GM19238 (cell line): ENCODE results near the gene IFIT3.
"Not testable (repeated sequence)": the region's sequence is repeated elsewhere in the genome, so short reads cannot be mapped to it uniquely, and the experiment has no call there.

Experiments
- DNase-seq: peaks from one replicate; pipeline ENCODE4 v3.0.0; 2011; ENCODE audit warnings: low spot score; ENCODE audit not compliant: insufficient read length

The IFIT3 gene, protein sequence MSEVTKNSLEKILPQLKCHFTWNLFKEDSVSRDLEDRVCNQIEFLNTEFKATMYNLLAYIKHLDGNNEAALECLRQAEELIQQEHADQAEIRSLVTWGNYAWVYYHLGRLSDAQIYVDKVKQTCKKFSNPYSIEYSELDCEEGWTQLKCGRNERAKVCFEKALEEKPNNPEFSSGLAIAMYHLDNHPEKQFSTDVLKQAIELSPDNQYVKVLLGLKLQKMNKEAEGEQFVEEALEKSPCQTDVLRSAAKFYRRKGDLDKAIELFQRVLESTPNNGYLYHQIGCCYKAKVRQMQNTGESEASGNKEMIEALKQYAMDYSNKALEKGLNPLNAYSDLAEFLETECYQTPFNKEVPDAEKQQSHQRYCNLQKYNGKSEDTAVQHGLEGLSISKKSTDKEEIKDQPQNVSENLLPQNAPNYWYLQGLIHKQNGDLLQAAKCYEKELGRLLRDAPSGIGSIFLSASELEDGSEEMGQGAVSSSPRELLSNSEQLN

DNA sequence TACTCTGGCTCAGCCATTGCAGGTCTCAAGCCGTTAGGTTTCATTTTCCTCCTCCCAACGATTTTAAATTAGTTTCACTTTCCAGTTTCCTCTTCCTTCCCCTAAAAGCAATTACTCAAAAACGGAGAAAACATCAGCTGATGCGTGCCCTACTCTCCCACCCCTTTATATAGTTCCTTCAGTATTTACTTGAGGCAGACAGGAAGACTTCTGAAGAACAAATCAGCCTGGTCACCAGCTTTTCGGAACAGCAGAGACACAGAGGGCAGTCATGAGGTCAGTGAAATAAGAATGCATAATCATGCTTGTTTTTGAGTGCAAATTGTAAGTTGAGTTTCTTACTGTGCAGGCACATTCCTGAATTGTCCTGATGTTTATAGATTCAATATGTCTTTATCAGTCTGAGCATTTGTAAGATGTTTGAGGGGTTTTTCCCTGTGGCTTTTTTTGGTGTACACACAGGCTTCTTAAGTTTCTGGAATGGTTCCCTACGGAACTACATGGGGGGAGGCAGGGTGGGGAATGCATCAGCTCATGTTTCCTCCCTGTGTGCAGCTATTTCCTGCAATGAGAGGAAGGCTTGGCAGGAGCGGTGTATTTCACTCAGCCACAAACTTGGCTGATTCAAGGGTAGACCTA is at the start of gene IFIT3:
IFIT3 (plus strand) TSS at position 195 of the 639 bp plus-strand sequence; CDS start at position 272, 77 bp downstream.
- DNase-seq: peak; percentile 21

- no peak for DNase-seq
These were observed 49.7 kb upstream of the IFIT3 start for GRCh38 chr10:89278034-89278535.

GRCh38 chr10:89278900-89279392 is 48.9 kb upstream of the IFIT3 start:
- DNase-seq: no peak

GRCh38 chr10:89279421-89279869 is 48.4 kb upstream of the IFIT3 start:
- no peak for DNase-seq

DNA sequence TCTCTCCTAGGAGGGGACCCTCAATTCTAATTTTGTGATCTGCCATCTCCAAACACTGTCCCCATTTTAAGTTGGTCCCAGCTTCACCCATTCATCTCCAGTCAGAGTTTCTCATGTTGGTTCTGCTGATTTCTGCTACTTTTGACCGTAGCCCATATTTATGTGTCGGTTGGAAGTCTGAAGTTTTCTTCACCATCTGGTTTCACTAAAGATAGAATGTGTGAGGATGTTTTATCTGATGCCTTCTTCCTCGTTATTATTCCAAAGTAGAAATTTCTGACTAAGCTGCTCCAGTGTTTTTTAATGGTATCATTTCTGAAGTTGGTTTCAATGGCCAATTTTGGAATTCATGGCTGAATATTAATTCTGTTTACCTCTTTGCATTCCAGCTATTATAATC is 47.3 kb upstream of the IFIT3 start:
- DNase-seq: no peak

- no peak for DNase-seq
These were observed 46.0 kb upstream of the IFIT3 start for GRCh38 chr10:89281606-89282395.

DNA sequence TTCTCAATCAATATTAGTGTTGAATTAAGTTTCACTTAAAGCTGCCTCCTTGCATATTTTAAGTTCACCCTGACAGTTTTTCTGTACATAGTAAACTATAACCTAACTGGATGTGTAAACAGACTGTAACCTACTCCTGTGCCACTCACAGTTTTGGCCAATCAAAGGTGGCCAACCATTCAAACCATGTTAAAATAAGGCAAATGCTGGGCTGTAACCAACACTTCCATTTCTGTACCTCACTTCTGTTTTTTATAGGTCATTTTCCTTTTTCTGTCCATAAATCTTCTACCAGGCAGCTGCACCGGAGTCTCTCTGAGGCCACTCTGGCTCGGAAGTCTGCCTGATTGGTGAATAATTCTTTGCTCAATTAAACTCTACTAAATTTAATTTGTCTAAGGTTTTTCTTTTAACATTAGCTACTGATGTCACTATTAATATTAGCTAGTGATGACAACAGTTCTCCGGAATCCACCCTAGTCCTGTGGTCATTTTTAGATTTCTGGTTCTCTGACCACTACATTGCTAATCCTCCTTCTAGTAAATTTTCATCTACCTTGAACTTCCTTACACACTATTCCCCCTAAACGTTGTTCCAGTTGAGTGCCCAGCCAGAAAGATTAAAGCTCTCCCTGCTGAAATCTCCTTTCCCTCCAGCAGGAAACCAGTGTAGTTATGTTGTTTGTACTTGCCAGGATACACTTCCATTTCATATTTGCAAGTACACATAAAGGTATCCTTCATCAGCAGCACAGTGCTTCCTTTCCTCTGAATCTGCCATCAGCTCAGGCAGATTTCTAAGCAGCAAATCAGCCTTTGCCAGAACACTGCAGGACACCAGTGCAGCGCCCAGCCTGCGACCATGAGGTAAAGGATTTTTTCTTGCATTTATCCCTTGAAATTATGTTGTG is 44.5 kb upstream of the IFIT3 start:
- no peak for DNase-seq

GRCh38 chr10:89283936-89284475 is 43.8 kb upstream of the IFIT3 start:
- DNase-seq: no peak

- DNase-seq: not testable (repeated sequence)
These were observed 43.1 kb upstream of the IFIT3 start for GRCh38 chr10:89284711-89285110.

GRCh38 chr10:89285303-89285702 is 42.5 kb upstream of the IFIT3 start:
- DNase-seq: not testable (repeated sequence)

DNA sequence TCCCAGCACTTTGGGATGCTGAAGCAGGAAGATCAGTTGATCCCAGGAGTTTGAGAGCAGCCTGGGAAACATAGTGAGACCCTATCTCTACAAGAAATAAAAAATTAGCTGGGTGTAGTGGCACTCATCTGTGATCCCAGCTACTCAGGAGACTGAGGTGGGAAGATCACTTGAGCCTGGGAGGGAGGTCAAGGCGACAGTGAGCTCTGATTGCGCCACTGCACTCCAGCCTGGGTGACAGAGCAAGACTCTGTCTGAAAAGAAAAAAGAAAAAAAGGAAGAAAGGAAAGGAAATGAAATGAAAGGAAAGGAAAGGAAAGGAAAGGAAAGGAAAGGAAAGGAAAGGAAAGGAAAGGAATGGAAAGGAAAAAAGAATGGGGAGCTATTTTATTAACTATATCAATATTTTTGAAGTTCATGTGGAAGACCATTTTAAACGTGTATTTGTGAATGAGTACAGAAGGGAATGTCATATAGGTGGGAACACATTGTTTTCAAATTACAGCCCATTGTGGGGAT is 33.0 kb upstream of the IFIT3 start:
- DNase-seq: no peak

GRCh38 chr10:89295597-89295996 is 32.2 kb upstream of the IFIT3 start:
- no peak for DNase-seq

GRCh38 chr10:89296220-89296648 is 31.6 kb upstream of the IFIT3 start:
- no peak for DNase-seq

- DNase-seq: no peak
These were observed 30.4 kb upstream of the IFIT3 start for GRCh38 chr10:89297356-89297755.

DNA sequence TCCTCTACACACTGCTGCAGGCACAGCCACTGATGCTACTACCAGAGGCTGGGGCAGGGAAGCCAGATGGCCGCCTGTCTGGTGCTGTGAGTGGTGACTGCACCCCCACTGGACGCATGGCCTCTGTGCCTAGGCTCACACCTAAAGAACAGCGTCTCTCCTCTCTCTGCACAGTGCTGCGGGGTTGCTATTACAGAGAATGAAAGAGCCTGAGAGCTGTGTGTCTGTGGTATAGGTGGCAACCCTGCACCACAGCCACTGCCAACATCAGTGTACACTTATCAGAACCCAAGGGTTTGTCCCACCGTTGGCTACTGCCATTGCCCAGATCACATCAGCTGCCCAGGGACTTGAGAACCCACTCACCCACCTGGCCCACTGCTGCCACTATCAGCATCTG is 30.0 kb upstream of the IFIT3 start:
- no peak for DNase-seq

DNA sequence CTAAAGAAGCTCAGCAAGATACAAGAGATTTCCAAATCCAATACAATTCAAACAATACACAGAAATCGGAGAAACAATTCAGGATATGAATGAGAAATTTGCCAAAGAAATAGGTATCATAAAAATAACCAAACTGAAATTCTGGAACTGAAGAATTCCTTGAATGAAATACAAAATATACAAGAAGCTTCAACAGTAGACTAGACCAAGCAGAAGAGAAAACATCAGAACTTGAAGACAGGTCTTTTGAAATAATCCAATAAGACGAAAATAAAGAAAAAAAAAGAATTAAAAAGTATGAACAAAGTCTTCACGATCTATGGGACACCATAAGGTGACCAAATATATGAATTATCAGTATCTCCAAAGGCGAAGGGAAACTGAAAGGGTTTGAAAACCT is 28.8 kb upstream of the IFIT3 start:
- DNase-seq: no peak

DNA sequence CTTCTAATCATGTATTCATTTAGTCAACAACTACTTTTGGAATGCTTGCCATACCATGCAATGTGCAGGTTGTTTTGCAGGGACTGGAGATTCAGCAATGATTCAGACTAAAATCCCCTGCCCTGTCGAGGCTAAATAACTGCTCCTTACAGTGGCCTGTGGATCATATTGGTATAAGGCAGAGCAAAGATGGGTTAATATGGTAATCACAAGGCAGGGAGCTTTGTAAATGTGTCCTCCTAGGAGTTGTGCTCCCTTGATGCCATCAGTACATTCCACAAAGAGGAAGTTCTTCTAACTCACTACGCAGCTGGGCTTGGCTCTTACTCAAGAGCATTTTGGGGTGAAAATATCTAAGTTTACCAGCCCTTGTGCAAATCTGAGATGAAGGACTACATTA is 26.6 kb upstream of the IFIT3 start:
- DNase-seq: no peak

DNA sequence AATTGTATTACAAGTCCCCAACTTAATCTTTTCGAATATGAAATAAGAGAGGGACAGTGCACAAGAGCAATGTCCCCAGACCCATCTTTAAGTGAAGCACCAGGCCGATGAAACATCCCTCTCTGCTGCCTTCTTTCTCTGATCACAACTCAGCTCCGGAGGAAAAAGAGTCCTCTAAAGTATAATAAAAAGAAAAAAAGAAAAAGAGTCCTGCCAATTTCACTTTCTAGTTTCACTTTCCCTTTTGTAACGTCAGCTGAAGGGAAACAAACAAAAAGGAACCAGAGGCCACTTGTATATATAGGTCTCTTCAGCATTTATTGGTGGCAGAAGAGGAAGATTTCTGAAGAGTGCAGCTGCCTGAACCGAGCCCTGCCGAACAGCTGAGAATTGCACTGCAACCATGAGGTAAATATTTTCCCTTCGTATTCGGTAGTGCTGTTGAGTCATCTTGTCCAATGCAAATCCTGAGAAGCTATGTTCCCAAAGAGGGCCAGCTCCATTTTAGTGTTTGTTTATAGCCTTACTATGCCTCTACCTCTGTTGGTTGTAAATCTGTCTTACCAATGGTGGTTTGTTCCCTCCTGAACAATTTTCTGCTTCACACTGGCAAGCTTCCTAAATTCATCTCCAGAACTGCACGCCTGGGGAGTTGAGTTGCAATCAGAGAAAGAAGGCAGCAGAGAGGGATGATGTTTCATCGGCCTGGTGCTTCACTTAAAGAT is 25.9 kb upstream of the IFIT3 start, which contains the start of gene IFIT2:
IFIT2 (plus strand) TSS at position 326 of the 725 bp plus-strand sequence; CDS start at position 404, 78 bp downstream.
- DNase-seq: no peak

DNA sequence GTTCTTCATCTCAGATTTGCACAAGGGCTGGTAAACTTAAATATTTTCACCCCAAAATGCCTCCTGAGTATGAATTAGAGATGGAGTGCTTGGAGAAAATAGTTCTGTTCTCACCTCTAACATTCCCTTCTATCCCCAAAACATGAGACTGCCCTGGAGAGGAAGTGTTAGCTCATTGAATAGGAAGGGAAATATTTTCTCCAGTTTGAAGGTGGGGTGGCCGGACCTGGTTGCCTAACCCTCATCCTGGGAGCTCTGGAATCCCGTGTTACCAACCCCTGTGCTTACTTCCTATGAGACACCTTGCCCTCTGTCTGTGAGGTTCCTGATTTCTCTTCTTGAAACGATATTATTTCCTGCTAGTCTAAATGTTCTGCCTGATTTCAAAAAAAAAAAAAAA is 25.2 kb upstream of the IFIT3 start:
- no peak for DNase-seq
